ENCODE measurements around the gene DLK1. TPM values are rescaled to one million over a fixed set of nuclear protein-coding genes. Genes with fewer than 3 reads are reported as not detected.
A peak's percentile ranks its signal among the peaks of the same experiment; 100 is the strongest.

DLK1 gene
- total and polyA plus RNA-seq, 2 of the 13 experiments (the other 11 are each of a cell fraction or from before 2014, with no cell fraction given): 95.5 to 312 TPM

GRCh38 chr14:100750762-100751699 lies 24.3 kb downstream of the DLK1 start (continued):
- no peak for TF ChIP-seq ZBTB40 (IDR thresholded peaks at IDR 0.05)
- 0 out of 2 replicates have a peak, but pooled peaks have one; percentile 63 for TF ChIP-seq ZBTB40 (CRISPR knock-in tag; IDR thresholded peaks at IDR 0.05)
- peak; percentile 40; the same call in 1 of the 2 replicates for TF ChIP-seq ZNF235 (CRISPR knock-in tag; IDR thresholded peaks at IDR 0.05; ENCODE audit: borderline replicate concordance)
- TF ChIP-seq ZNF503 (CRISPR knock-in tag; IDR thresholded peaks at IDR 0.05): peak; percentile 81
- TF ChIP-seq ZNF687 (CRISPR knock-in tag; IDR thresholded peaks at IDR 0.05): peak; percentile 98
- TF ChIP-seq ZNF713 (CRISPR knock-in tag; IDR thresholded peaks at IDR 0.05): no peak
- peak; percentile 20; the same call in 1 of the 2 replicates for TF ChIP-seq SMC3 (IDR thresholded peaks at IDR 0.05; ENCODE audit: low read length)
- TF ChIP-seq CHD4 (IDR thresholded peaks at IDR 0.05; ENCODE audit: borderline replicate concordance, low read length): peak; percentile 68
- TF ChIP-seq ERF (CRISPR knock-in tag; IDR thresholded peaks at IDR 0.05): peak; percentile 79; the same call in 1 of the 2 replicates
- TF ChIP-seq ZBTB26 (CRISPR knock-in tag; IDR thresholded peaks at IDR 0.05; ENCODE audit: borderline replicate concordance): no peak
- peak; percentile 87 for TF ChIP-seq FOXO1 (CRISPR knock-in tag; IDR thresholded peaks at IDR 0.05)
